ENCODE data around the gene PHC2.

Gene PHC2

DNA sequence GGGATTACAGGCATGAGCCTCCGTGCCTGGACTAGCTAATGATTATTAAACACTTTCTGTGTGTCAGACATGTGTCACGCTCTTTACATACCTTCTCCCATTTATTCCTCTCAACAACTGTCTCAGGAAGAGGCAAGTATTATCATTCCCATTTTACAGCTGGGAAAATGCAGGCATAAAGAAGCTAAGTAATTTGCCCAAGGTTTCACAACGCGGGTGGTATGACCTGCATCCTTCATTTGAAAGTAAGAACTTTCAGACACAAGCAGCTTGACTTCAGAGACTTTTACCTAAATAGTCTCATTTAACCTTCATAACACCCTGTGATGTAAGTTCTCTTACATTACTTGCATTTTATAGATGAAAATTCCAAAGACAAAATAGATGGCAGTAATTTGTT, 40.5 kb upstream of the PHC2 start:
- ATAC-seq, result no peak
- TF ChIP-seq BACH2 (CRISPR knock-in tag; IDR thresholded peaks at IDR 0.05; ENCODE audit: borderline replicate concordance), result no peak
- no peak for TF ChIP-seq ESRRG (CRISPR knock-in tag; IDR thresholded peaks at IDR 0.05)
- no peak for TF ChIP-seq ZNF565 (CRISPR knock-in tag; conservative IDR thresholded peaks at IDR 0.05; ENCODE audit: low read depth)
- TF ChIP-seq ZNF70 (CRISPR knock-in tag; IDR thresholded peaks at IDR 0.05), result no peak
- TF ChIP-seq ISL1 (CRISPR knock-in tag; IDR thresholded peaks at IDR 0.05), result no peak
- TF ChIP-seq, protein P1, sequence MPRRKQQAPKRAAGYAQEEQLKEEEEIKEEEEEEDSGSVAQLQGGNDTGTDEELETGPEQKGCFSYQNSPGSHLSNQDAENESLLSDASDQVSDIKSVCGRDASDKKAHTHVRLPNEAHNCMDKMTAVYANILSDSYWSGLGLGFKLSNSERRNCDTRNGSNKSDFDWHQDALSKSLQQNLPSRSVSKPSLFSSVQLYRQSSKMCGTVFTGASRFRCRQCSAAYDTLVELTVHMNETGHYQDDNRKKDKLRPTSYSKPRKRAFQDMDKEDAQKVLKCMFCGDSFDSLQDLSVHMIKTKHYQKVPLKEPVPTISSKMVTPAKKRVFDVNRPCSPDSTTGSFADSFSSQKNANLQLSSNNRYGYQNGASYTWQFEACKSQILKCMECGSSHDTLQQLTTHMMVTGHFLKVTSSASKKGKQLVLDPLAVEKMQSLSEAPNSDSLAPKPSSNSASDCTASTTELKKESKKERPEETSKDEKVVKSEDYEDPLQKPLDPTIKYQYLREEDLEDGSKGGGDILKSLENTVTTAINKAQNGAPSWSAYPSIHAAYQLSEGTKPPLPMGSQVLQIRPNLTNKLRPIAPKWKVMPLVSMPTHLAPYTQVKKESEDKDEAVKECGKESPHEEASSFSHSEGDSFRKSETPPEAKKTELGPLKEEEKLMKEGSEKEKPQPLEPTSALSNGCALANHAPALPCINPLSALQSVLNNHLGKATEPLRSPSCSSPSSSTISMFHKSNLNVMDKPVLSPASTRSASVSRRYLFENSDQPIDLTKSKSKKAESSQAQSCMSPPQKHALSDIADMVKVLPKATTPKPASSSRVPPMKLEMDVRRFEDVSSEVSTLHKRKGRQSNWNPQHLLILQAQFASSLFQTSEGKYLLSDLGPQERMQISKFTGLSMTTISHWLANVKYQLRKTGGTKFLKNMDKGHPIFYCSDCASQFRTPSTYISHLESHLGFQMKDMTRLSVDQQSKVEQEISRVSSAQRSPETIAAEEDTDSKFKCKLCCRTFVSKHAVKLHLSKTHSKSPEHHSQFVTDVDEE (CRISPR knock-in tag; IDR thresholded peaks at IDR 0.05), result no peak
- TF ChIP-seq, protein P2, sequence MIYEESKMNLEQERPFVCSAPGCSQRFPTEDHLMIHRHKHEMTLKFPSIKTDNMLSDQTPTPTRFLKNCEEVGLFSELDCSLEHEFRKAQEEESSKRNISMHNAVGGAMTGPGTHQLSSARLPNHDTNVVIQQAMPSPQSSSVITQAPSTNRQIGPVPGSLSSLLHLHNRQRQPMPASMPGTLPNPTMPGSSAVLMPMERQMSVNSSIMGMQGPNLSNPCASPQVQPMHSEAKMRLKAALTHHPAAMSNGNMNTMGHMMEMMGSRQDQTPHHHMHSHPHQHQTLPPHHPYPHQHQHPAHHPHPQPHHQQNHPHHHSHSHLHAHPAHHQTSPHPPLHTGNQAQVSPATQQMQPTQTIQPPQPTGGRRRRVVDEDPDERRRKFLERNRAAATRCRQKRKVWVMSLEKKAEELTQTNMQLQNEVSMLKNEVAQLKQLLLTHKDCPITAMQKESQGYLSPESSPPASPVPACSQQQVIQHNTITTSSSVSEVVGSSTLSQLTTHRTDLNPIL (CRISPR knock-in tag; IDR thresholded peaks at IDR 0.05; ENCODE audit: low read depth), result no peak
- TF ChIP-seq TCF4 (CRISPR knock-in tag; IDR thresholded peaks at IDR 0.05; ENCODE audit: borderline replicate concordance), result no peak
- TF ChIP-seq PPARA (CRISPR knock-in tag; IDR thresholded peaks at IDR 0.05; ENCODE audit: borderline replicate concordance), result no peak
- TF ChIP-seq TOX (CRISPR knock-in tag; IDR thresholded peaks at IDR 0.05; ENCODE audit: borderline replicate concordance), result no peak
- TF ChIP-seq, protein P3, sequence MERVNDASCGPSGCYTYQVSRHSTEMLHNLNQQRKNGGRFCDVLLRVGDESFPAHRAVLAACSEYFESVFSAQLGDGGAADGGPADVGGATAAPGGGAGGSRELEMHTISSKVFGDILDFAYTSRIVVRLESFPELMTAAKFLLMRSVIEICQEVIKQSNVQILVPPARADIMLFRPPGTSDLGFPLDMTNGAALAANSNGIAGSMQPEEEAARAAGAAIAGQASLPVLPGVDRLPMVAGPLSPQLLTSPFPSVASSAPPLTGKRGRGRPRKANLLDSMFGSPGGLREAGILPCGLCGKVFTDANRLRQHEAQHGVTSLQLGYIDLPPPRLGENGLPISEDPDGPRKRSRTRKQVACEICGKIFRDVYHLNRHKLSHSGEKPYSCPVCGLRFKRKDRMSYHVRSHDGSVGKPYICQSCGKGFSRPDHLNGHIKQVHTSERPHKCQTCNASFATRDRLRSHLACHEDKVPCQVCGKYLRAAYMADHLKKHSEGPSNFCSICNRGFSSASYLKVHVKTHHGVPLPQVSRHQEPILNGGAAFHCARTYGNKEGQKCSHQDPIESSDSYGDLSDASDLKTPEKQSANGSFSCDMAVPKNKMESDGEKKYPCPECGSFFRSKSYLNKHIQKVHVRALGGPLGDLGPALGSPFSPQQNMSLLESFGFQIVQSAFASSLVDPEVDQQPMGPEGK (CRISPR knock-in tag; IDR thresholded peaks at IDR 0.05; ENCODE audit: borderline replicate concordance), result no peak
- no peak for TF ChIP-seq CSDC2 (CRISPR knock-in tag; IDR thresholded peaks at IDR 0.05)
- no peak for TF ChIP-seq RARB (CRISPR knock-in tag; IDR thresholded peaks at IDR 0.05)
- TF ChIP-seq ZC3H10 (CRISPR knock-in tag; IDR thresholded peaks at IDR 0.05), result no peak
- no peak for TF ChIP-seq GLIS3 (CRISPR knock-in tag; IDR thresholded peaks at IDR 0.05)
- no peak for TF ChIP-seq OSR1 (CRISPR knock-in tag; IDR thresholded peaks at IDR 0.05)
- TF ChIP-seq, protein P4, sequence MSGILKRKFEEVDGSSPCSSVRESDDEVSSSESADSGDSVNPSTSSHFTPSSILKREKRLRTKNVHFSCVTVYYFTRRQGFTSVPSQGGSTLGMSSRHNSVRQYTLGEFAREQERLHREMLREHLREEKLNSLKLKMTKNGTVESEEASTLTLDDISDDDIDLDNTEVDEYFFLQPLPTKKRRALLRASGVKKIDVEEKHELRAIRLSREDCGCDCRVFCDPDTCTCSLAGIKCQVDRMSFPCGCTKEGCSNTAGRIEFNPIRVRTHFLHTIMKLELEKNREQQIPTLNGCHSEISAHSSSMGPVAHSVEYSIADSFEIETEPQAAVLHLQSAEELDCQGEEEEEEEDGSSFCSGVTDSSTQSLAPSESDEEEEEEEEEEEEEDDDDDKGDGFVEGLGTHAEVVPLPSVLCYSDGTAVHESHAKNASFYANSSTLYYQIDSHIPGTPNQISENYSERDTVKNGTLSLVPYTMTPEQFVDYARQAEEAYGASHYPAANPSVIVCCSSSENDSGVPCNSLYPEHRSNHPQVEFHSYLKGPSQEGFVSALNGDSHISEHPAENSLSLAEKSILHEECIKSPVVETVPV (CRISPR knock-in tag; IDR thresholded peaks at IDR 0.05), result no peak
- no peak for TF ChIP-seq ZNF8 (CRISPR knock-in tag; IDR thresholded peaks at IDR 0.05)
- TF ChIP-seq, protein P5, sequence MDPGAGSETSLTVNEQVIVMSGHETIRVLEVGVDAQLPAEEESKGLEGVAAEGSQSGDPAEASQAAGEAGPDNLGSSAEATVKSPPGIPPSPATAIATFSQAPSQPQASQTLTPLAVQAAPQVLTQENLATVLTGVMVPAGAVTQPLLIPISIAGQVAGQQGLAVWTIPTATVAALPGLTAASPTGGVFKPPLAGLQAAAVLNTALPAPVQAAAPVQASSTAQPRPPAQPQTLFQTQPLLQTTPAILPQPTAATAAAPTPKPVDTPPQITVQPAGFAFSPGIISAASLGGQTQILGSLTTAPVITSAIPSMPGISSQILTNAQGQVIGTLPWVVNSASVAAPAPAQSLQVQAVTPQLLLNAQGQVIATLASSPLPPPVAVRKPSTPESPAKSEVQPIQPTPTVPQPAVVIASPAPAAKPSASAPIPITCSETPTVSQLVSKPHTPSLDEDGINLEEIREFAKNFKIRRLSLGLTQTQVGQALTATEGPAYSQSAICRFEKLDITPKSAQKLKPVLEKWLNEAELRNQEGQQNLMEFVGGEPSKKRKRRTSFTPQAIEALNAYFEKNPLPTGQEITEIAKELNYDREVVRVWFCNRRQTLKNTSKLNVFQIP (CRISPR knock-in tag; IDR thresholded peaks at IDR 0.05; ENCODE audit: borderline replicate concordance, low read depth), result no peak

DNA sequence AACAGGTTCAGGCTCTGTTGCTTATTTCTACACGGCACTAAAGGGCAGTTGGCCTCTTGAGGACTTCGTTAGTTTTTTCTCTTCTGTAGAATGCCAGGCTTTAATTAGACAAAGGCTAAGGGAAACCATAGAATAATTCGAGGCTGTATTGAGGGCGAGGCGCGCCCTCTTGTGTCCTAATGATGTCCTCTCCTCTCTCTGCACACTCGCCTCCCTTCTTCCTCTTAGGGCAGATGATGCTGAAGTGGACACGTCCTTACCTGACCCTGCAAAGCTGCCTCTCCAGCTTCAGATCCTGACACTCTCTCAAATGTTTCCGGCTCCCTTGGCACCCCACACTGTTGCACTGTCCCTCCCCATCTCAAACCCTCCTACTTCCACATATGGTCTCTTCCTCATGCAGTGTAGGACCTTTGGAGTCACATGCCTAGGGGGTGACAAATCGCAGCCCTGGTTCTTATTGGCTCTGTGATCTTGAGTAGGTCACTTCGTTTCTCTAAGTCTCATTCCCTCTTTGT, 39.7 kb upstream of the PHC2 start:
- ATAC-seq, result peak; percentile 83
- no peak for TF ChIP-seq ISL1 (CRISPR knock-in tag; IDR thresholded peaks at IDR 0.05)
- TF ChIP-seq CSDC2 (CRISPR knock-in tag; IDR thresholded peaks at IDR 0.05), result no peak
- TF ChIP-seq, protein P3 (CRISPR knock-in tag; IDR thresholded peaks at IDR 0.05; ENCODE audit: borderline replicate concordance), result no peak

DNA sequence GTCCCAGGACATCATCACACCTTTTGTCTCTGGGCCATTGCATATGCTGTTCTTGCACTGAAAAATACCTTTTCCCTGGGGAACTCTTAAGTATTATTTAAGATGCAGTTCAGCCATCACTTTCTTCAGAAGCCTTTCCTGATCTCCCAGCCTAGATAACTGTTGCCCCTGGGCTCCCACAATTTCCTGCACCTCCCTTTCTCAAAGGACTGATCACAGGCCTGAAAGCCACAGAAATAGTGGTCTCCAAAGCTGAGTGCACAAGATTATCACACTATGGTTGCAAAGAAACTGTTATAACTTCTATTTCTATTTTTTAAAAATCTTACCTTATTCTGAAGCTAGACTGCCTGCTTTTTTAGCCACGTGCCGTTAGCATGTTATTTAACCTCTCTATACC, 38.8 kb upstream of the PHC2 start:
- no peak for ATAC-seq
- no peak for TF ChIP-seq GLIS3 (CRISPR knock-in tag; IDR thresholded peaks at IDR 0.05)
- TF ChIP-seq PPARA (CRISPR knock-in tag; IDR thresholded peaks at IDR 0.05; ENCODE audit: borderline replicate concordance), result no peak
- TF ChIP-seq ZNF565 (CRISPR knock-in tag; conservative IDR thresholded peaks at IDR 0.05; ENCODE audit: low read depth), result no peak
- TF ChIP-seq TCF4 (CRISPR knock-in tag; IDR thresholded peaks at IDR 0.05; ENCODE audit: borderline replicate concordance), result no peak
- TF ChIP-seq ZFP3 (CRISPR knock-in tag; IDR thresholded peaks at IDR 0.05), result no peak
- no peak for TF ChIP-seq ZNF8 (CRISPR knock-in tag; IDR thresholded peaks at IDR 0.05)
- no peak for TF ChIP-seq ESRRG (CRISPR knock-in tag; IDR thresholded peaks at IDR 0.05)
- TF ChIP-seq, protein P1 (CRISPR knock-in tag; IDR thresholded peaks at IDR 0.05), result no peak
- no peak for TF ChIP-seq TOX (CRISPR knock-in tag; IDR thresholded peaks at IDR 0.05; ENCODE audit: borderline replicate concordance)
- TF ChIP-seq CSDC2 (CRISPR knock-in tag; IDR thresholded peaks at IDR 0.05), result no peak
- no peak for TF ChIP-seq ZFP30 (CRISPR knock-in tag; IDR thresholded peaks at IDR 0.05)
- TF ChIP-seq SNAI2 (CRISPR knock-in tag; IDR thresholded peaks at IDR 0.05), result no peak
